Colon (tissue), 2 donors: ENCODE data around the gene TROAP.
"Not testable (repeated sequence)": the region's sequence is repeated elsewhere in the genome, so short reads cannot be mapped to it uniquely, and the experiment has no call there.

Experiments used
- FAIRE-seq: peaks from 2 replicates; lab custom pipeline; 2012; peaks lifted over from hg19 to GRCh38; lab: Jason Lieb, UNC
- donor health status: control.
- donor health status: control.

The TROAP gene

GRCh38 chr12:49322708-49323523, at the start of gene TROAP:
TROAP (plus strand) TSS chr12:49323255; CDS start chr12:49323609, 354 bp downstream.
- peak; percentile 83 for FAIRE-seq

DNA sequence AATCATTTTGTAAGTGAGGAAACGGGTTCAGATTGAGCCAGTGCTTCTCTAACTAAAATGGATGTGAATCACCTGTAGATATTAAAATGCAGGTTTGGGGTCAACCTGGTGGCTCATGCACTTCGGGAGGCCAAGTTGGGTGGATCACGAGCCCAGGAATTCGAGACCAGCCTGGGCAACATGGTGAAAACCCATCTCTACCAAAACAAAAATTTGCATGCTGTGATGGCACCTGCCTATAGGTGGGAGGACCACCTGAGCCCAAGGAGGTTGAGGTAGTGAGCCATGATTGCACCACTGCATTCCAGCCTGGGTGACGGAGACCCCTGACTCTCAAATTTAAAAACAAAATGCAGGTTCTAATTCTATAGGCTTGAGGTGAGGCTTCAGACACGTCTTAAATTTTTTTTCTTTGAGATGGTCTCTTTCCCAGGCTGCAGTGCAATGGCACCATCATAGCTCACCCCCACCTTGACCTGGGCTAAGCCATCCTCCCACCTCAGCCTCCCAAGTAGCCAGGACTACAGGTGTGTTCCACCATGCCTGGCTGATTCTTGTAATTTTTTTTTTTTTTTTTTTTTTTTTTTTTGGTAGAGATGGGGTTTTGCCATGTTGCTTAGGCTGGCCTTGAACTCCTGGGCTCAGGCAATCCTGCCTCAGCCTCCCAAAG, 49.2 kb upstream of the TROAP start:
- FAIRE-seq = no peak

- FAIRE-seq = no peak
These were observed 48.5 kb upstream of the TROAP start for GRCh38 chr12:49274396-49275069.

GRCh38 chr12:49276304-49277290, 46.5 kb upstream of the TROAP start:
- no peak for FAIRE-seq

GRCh38 chr12:49277466-49277865, 45.6 kb upstream of the TROAP start:
- FAIRE-seq = no peak

DNA sequence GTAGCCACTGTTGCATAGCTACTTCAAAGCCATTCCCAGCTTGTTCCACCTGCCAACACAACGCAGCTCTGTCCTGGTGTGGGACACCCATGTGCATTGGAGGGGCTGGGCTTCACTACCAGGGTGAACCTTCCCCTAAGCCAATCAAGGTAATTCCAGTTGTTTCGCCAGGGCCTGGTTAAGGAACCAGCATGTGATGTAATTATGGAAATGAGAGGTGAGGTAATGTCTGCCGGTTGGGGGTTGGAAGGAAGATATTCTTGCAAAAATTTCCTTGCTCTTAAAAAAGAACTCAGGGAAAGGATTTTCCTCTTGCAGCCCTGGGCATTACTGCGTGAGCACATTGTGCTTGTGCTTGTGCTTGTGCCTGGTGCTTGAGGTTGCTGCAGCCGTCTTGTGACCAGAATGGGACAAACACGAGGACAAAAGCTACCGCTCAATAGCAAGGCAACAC, 43.3 kb upstream of the TROAP start:
- no peak for FAIRE-seq

DNA sequence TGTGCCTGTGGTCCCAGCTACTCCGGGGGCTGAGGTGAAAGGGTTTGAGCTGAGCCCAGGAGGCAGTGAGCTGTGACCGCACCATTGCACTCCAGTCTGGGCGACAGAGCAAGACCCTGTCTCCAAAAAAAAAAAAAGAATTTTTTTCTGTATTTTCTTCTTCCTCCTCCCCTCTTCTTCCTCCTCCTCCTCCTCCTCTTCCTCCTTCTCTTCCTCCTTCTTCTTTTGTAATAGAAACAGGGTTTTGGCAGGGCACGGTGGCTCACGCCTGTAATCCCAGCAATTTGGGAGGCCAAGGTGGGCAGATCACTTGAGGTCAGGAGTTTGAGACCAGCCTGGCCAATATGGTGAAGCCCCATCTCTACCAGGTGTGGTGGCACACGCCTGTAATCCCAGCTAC, 42.5 kb upstream of the TROAP start:
- FAIRE-seq = not testable (repeated sequence)

- FAIRE-seq = no peak
These were observed 40.8 kb upstream of the TROAP start for GRCh38 chr12:49282302-49282701.

- not testable (repeated sequence) for FAIRE-seq
These were observed 40.2 kb upstream of the TROAP start for GRCh38 chr12:49282740-49283375.

DNA sequence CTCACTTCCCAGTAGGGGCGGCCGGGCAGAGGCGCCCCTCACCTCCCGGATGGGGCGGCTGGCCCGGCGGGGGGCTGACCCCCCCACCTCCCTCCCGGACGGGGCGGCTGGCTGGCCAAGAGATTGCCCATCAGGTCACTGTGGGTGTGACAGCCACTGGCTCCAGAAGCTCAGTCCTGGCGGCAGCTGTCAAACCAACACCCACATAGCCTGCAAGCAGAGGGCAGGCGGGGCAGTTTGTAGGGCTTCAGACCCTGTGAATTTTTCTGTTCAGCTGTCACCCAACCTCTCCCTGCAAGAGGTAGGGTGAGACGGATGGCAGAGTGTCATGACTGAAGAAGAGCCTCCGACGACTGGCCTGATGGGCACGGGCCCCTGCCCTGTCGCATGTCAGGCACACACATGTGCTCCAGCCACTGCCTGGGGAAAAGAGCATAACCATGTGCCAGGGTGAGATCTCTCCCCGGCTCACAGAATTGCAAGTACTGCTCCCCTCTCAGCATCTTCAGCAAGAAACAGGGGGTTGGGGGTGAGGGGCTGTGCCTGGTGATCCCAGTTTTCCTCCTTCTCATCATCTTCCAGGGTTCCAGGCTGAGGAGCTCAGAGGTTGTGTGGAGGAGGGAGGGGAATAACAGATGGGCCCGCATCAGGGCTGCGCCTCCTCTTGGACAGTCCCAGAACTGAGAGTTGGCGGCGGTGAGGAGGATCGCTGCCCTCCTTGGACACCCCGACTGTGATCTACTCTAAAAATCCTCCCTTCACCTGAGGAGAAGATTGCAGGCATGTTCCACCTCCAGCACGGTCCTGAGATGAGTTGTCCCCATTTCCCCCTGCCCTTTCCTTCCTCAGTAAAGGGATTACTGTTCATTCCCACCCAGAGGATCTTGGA, 39.3 kb upstream of the TROAP start:
- FAIRE-seq = no peak

DNA sequence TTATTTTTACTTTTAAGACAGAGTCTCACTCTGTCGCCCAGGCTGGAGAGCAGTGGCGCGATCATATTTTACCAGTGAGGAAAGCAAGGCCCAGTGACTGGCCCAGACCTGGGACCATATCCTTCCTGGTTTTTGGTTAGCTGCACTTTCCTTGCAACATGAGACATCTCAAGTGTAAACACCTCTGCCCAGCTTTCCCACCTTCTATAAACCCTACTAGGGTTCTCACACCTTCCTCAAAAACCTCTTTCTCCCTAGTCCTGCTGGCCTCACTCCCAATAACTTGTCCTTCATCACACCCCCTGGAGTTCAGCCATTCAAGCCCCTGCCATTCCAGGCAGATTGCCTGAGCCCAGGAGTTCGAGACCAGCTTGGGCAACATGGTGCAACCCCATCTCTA, 38.4 kb upstream of the TROAP start:
- FAIRE-seq = no peak

GRCh38 chr12:49287876-49288275, 35.2 kb upstream of the TROAP start:
- FAIRE-seq = no peak

DNA sequence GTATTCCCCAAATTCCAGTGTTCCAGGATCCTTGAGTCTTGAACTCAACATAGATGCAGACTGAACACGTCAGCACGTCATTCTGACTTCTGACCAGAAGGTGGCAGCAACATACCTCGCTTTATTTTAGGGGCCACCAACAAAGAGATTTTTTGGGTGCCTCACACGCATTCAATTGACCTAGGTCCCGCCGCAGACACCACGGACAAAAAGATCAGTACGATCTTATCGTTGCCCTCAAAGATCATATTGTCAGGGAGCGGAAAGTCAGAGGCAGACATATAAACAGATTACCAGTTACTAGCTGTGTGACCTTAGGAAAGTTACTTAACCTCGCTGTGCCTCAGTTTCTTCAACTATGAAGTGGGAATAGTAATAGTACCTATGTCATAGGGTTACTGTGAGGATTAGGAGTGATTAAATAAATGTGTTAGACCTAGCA, 34.6 kb upstream of the TROAP start:
- no peak for FAIRE-seq

GRCh38 chr12:49288922-49289555, 34.0 kb upstream of the TROAP start:
- no peak for FAIRE-seq

GRCh38 chr12:49292729-49293055, 30.4 kb upstream of the TROAP start:
- FAIRE-seq = no peak

DNA sequence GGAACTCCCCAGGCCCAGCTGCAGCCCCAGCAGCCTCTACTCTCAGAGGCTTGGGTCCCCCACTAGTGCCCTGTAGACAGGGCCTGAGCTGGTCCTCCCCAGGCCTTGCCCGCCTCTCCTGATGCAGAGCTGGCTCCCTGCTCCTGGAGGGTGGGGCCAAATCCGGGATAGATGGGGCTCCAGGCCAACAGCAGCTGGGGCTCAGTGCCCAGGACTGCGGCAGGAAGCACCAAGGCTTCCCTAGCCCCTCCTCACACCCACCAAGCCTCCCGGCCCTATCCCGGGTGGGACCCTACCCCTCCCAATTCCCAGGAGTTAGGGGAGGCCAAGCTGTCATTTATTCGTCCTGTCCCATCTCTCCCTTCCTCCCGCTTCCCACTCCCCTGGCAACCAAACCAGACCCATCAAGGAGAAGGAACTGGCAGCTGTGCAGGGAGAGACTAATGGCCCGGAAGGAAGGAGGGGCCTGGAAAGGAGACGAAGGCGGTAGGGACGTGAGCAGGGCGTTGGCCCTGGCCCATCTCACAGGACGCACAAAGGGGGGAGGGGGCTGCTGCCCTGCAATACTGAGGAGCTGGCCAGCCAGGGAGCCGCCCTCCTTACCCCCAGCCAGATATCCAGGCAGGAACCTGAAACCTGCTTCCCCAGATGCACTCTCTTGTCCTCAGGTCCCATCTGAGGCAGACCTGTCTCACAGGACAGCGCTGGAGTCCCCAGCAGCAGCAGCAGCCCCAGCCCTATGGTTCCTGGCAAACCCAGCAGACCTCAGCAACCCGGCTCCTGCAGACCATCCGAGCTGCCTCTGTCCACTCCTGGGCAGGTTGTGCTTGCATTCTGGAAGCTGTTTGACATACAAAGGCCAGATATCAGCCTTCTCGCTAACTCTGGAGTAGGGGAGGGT, 29.7 kb upstream of the TROAP start:
- no peak for FAIRE-seq

GRCh38 chr12:49294086-49294803, 28.8 kb upstream of the TROAP start:
- no peak for FAIRE-seq

DNA sequence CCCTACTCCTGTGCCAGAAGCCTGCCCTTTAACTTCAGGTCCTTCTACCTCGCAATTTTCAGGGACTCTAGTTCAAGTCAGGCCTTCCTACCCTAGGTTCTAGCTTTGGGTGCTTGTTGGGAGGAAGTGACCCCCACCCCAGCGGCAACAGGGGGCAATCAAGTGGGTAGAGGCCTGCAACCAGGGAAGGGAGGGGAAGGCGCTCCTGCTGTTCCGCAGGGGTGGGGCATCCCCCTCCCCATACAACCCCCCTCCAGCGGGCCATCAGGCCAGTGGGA, 28.3 kb upstream of the TROAP start:
- FAIRE-seq = no peak
